ENCODE data around the gene CENPH.

- TF ChIP-seq EZH2 (IDR thresholded peaks at IDR 0.05; ENCODE audit: borderline replicate concordance, low read length), result no peak
- TF ChIP-seq CTCF (IDR thresholded peaks at IDR 0.05; ENCODE audit: low read length), result no peak
These were observed 36.5 kb downstream of the CENPH start for GRCh38 chr5:69225860-69226259.
